Bronchial epithelial cell (primary cell): ENCODE results near the gene PIEZO2. TPM values are rescaled to one million over a fixed set of nuclear protein-coding genes. Genes with fewer than 3 reads are reported as not detected.
A peak's percentile ranks its signal among the peaks of the same experiment; 100 is the strongest.

ENCODE experiments used
- DNase-seq: peaks from one replicate; pipeline ENCODE4 v3.0.0-alpha.2; 2010; ENCODE audit warnings: low read depth
- FAIRE-seq: peaks from 2 replicates; lab custom pipeline; 2011; peaks lifted over from hg19 to GRCh38; lab: Jason Lieb, UNC
- H3K27me3 ChIP-seq: 2 replicates; pipeline ENCODE4 v1.5.1; 2011; ENCODE audit warnings: low read length; ENCODE audit not compliant: control insufficient read depth, insufficient read depth
- H3K36me3 ChIP-seq: 2 replicates; pipeline ENCODE4 v1.5.1; 2011; ENCODE audit warnings: low read length; ENCODE audit not compliant: control insufficient read depth, insufficient read depth
- H3K4me3 ChIP-seq: 2 replicates; pipeline ENCODE4 v1.5.1; 2011; ENCODE audit warnings: mild to moderate bottlenecking, low read depth, low read length, control low read depth
- CTCF ChIP-seq: IDR thresholded peaks from 2 replicates; pipeline ENCODE4 v1.5.1; 2011; ENCODE audit warnings: mild to moderate bottlenecking, moderate library complexity, low read length, control low read depth, inconsistent platforms; ENCODE audit not compliant: insufficient read depth, severe bottlenecking
- total RNA-seq: library from RNA; depleted of rRNA; stranded (reverse); fragments of >200 nt; gene quantifications from 2 replicates; pipeline ENCODE4 v1.2.1, GENCODE V29; 2014

PIEZO2 gene
- total RNA-seq, 1 donor from 2014 or later: 1.3 TPM

DNA sequence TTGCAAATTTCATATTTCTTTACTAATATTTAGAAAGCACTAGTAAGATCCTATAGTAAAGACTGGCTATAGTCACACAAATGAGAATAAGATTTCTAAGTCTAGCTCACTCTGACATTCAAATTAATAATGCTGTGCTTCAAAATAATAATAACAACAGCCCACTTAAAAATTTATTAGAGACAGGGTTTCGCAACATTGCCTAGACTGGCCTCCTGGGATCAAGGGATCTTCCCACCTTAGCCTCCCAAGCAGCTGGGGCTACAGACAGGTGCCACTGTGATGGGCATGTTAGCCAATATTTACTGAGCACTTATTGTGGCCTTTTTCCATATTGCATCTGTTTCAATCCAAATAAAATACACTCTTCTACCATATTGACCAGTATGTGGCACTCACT is 96.1 kb downstream of the PIEZO2 start:
- Histone ChIP-seq H3K36me3 (no peaks in the 10 kb centered on the region), H3K27me3 (no peaks in the 10 kb centered on the region), H3K4me3 (no peak overlapping the region)
- DNase-seq (no peak), FAIRE-seq (no peak)
- no peak for TF ChIP-seq CTCF

DNA sequence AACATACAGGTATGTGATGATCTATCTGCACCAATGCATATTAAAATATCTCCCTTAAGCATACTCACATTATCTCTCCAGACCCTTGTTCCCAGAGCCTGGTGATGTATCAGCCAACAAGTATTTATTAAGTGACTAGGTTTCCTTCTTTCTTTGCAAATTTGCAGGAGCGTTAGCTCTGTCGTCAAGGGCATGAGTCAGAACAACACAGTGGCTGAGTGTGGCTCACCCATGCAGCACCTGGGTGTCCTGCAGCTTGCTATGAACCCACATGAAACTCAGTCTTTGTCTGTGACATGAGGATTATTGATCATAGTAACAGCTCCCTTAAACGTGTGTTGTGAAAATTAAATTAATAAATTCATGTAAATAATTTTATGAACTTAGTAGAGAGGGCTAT is 96.6 kb downstream of the PIEZO2 start:
- no peak for TF ChIP-seq CTCF
- FAIRE-seq (no peak), DNase-seq (peak; percentile 1)
- Histone ChIP-seq H3K36me3 (no peaks in the 10 kb centered on the region), H3K4me3 (no peak overlapping the region), H3K27me3 (no peaks in the 10 kb centered on the region)

- no peak overlapping the region for H3K4me3 ChIP-seq
- no peak for FAIRE-seq
- no peak for DNase-seq
- no peaks in the 10 kb centered on the region for H3K36me3 ChIP-seq
- TF ChIP-seq CTCF: no peak
- H3K27me3 ChIP-seq: no peaks in the 10 kb centered on the region
Measured at GRCh38 chr18:11051462-11051861, 97.9 kb downstream of the PIEZO2 start.

- no peak for FAIRE-seq
- no peak for TF ChIP-seq CTCF
Measured at GRCh38 chr18:11050966-11051365, 98.4 kb downstream of the PIEZO2 start.

DNA sequence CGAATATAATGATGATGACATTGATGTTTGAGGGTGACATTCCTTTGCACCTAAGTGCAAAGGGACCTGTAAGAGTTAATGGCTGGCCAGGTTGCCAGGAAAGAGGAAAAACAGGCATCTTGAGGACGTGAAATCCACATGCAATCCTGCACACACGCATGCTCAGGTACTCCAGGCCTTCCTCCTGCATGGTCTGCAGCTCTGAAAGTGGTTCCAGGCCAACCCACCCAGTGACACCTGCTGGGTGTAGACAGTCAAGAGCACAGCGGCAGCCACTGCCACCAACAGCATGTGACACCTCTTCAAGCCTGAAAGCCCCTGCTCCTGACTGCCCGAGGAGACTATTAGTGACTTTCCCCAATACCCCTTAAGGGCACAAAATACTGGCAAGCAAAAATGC is 101.6 kb downstream of the PIEZO2 start:
- H3K4me3 ChIP-seq: no peak overlapping the region
- no peaks in the 10 kb centered on the region for H3K36me3 ChIP-seq
- H3K27me3 ChIP-seq: no peaks in the 10 kb centered on the region
- no peak for TF ChIP-seq CTCF
- FAIRE-seq (no peak), DNase-seq (no peak)

More at GRCh38 chr18:11050966-11051365, 98.4 kb downstream of the PIEZO2 start:
- Histone ChIP-seq H3K27me3 (no peaks in the 10 kb centered on the region), H3K36me3 (no peaks in the 10 kb centered on the region), H3K4me3 (no peak overlapping the region)
- DNase-seq: no peak

DNA sequence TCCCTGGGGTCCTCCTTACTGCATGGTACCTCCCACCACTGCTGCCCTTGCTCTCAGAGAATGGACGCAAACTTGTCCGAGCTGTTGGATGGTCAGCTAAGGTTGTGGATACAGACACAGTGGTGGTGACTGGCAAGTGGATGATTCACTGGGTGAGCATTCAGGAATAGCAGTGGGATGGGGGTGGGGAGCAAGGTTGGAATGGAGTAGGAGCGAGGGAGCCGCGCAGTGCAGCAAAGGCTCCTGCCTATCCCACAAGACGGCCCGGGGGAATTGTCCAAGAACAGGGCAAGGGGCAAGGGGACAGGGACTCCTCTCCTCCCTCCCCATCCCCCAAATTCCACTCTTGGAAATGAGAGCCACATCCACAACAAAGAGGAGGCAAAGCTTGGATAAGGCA is 102.2 kb downstream of the PIEZO2 start:
- TF ChIP-seq CTCF: no peak
- FAIRE-seq: no peak
- H3K27me3 ChIP-seq: no peaks in the 10 kb centered on the region
- no peak for DNase-seq
- no peaks in the 10 kb centered on the region for H3K36me3 ChIP-seq
- no peak overlapping the region for H3K4me3 ChIP-seq
